ENCODE measurements around the gene MRPL54. TPM values are rescaled to one million over a fixed set of nuclear protein-coding genes. Genes with fewer than 3 reads are reported as not detected.

Gene MRPL54
- total RNA-seq, 1 donor from 2014 or later: 33.0 TPM

GRCh38 chr19:3782330-3782729 lies 19.8 kb downstream of the MRPL54 start:
- DNase-seq: no peak

GRCh38 chr19:3782903-3783302 lies 20.4 kb downstream of the MRPL54 start:
- peaks cover 11% of the 10 kb centered on the region for H3K9me3 Mint-ChIP-seq (ENCODE audit: unreplicated experiment)

More at GRCh38 chr19:3782330-3782729, 19.8 kb downstream of the MRPL54 start:
- Mint-ChIP-seq H3K4me1 (ENCODE audit: low read depth, unreplicated experiment) (no peaks in the 10 kb centered on the region), H3K27me3 (ENCODE audit: unreplicated experiment) (peaks cover 18% of the 10 kb centered on the region), H3K36me3 (ENCODE audit: unreplicated experiment) (peaks cover 13% of the 10 kb centered on the region), H3K9me3 (ENCODE audit: unreplicated experiment) (peaks cover 11% of the 10 kb centered on the region), H3K27ac (ENCODE audit: unreplicated experiment) (peak overlapping the region; percentile 64), H3K4me3 (ENCODE audit: unreplicated experiment) (no peak overlapping the region)
- TF ChIP-seq, protein P1, sequence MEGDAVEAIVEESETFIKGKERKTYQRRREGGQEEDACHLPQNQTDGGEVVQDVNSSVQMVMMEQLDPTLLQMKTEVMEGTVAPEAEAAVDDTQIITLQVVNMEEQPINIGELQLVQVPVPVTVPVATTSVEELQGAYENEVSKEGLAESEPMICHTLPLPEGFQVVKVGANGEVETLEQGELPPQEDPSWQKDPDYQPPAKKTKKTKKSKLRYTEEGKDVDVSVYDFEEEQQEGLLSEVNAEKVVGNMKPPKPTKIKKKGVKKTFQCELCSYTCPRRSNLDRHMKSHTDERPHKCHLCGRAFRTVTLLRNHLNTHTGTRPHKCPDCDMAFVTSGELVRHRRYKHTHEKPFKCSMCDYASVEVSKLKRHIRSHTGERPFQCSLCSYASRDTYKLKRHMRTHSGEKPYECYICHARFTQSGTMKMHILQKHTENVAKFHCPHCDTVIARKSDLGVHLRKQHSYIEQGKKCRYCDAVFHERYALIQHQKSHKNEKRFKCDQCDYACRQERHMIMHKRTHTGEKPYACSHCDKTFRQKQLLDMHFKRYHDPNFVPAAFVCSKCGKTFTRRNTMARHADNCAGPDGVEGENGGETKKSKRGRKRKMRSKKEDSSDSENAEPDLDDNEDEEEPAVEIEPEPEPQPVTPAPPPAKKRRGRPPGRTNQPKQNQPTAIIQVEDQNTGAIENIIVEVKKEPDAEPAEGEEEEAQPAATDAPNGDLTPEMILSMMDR (IDR thresholded peaks at IDR 0.05; ENCODE audit: partially characterized antibody, unreplicated experiment): no peak

GRCh38 chr19:3783660-3784584 lies 21.4 kb downstream of the MRPL54 start:
- H3K4me3 Mint-ChIP-seq (ENCODE audit: unreplicated experiment): no peak overlapping the region
- TF ChIP-seq, protein P1 (IDR thresholded peaks at IDR 0.05; ENCODE audit: partially characterized antibody, unreplicated experiment): peak; percentile 30
- DNase-seq: peak; percentile 53
- peaks cover 18% of the 10 kb centered on the region for H3K27me3 Mint-ChIP-seq (ENCODE audit: unreplicated experiment)
- H3K4me1 Mint-ChIP-seq (ENCODE audit: low read depth, unreplicated experiment): no peaks in the 10 kb centered on the region
- no peak overlapping the region for H3K27ac Mint-ChIP-seq (ENCODE audit: unreplicated experiment)
- H3K36me3 Mint-ChIP-seq (ENCODE audit: unreplicated experiment): peaks cover 13% of the 10 kb centered on the region
- H3K9me3 Mint-ChIP-seq (ENCODE audit: unreplicated experiment): peaks cover 11% of the 10 kb centered on the region

More at GRCh38 chr19:3782903-3783302, 20.4 kb downstream of the MRPL54 start:
- no peak for DNase-seq
- Mint-ChIP-seq H3K27me3 (ENCODE audit: unreplicated experiment) (peaks cover 18% of the 10 kb centered on the region), H3K4me3 (ENCODE audit: unreplicated experiment) (no peak overlapping the region), H3K36me3 (ENCODE audit: unreplicated experiment) (peaks cover 13% of the 10 kb centered on the region), H3K4me1 (ENCODE audit: low read depth, unreplicated experiment) (no peaks in the 10 kb centered on the region), H3K27ac (ENCODE audit: unreplicated experiment) (no peak overlapping the region)
- TF ChIP-seq, protein P1 (IDR thresholded peaks at IDR 0.05; ENCODE audit: partially characterized antibody, unreplicated experiment): no peak

DNA sequence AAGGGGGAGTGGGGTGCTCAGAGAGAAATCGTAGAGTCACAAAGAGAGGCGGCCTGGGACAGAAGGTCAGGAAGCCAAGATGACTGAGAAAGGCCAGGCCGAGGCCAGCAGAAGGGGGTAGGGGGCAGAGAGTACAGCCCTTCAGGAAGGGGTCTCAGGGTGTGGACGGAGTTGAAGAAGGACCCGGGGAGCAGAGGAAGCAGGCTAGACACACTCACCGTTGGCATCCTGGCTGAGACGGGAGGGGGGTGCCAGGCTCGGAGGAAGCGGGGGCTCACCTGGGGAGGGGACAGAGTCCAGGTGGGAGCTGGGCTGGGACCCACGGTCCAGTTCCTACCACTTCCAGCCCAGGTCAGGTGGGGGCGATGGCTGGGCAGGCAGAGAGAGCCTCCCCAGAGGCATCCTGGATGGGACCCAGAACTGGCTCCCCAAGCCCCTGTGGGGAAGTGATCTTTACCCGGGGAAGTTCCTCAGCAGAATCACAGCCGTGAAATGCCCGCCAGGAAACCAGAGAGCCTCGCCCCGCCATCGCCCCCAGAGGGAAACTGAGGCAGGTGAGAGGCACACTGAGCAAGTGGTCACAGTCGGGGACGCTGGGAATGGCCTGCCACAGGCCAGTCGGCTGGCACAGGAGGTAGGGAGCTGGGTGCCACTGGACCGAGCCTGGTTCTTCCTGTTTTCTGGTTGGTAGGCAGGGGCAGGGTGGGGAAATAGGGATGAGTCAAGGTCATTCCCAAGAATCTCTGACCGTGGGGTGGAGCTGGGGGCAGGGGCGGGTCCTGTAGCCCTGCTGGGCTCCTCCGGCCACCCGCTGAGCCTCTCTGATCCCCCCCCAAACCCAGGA lies 22.3 kb downstream of the MRPL54 start:
- no peak for DNase-seq
- peaks cover 13% of the 10 kb centered on the region for H3K36me3 Mint-ChIP-seq (ENCODE audit: unreplicated experiment)
- H3K4me3 Mint-ChIP-seq (ENCODE audit: unreplicated experiment): no peak overlapping the region
- no peaks in the 10 kb centered on the region for H3K4me1 Mint-ChIP-seq (ENCODE audit: low read depth, unreplicated experiment)
- peaks cover 11% of the 10 kb centered on the region for H3K9me3 Mint-ChIP-seq (ENCODE audit: unreplicated experiment)
- H3K27ac Mint-ChIP-seq (ENCODE audit: unreplicated experiment): no peak overlapping the region
- H3K27me3 Mint-ChIP-seq (ENCODE audit: unreplicated experiment): peaks cover 18% of the 10 kb centered on the region
- TF ChIP-seq, protein P1 (IDR thresholded peaks at IDR 0.05; ENCODE audit: partially characterized antibody, unreplicated experiment): no peak

All from glutamatergic neuron (in vitro differentiated cells).